Prostate gland (tissue), 2 donors: ENCODE data around the gene PHF10. TPM values are rescaled to one million over a fixed set of nuclear protein-coding genes. Genes with fewer than 3 reads are reported as not detected.

Experiments used
- DNase-seq: peaks from one replicate; pipeline ENCODE4 v3.0.0-alpha.2; 2019; ENCODE audit warnings: low spot score
- H3K27ac ChIP-seq, 2 donors: fragments of 200-600 bp; sonication (generic); 2 replicates each; pipeline ENCODE4 v1.5.1; 2017 to 2019
- H3K27me3 ChIP-seq: fragments of 200-600 bp; sonication (generic); replicated peaks from 2 replicates; pipeline ENCODE4 v1.5.1; 2019; ENCODE audit not compliant: insufficient read depth
- H3K36me3 ChIP-seq, 2 donors: fragments of 200-600 bp; sonication (generic); 1 replicate in 1 of 2; 2 replicates in 1 of 2; pipeline versions ENCODE4 v1.5.1 to v1.8.1; 2017 to 2019
- H3K4me1 ChIP-seq: fragments of 200-600 bp; sonication (generic); replicated peaks from 2 replicates; pipeline ENCODE4 v1.5.1; 2019
- H3K4me3 ChIP-seq, 2 donors: fragments of 200-600 bp; sonication (generic); 2 replicates each; pipeline ENCODE4 v1.5.1; 2017 to 2019
- H3K9me3 ChIP-seq: fragments of 200-600 bp; sonication (generic); 2 replicates; pipeline ENCODE4 v1.5.1; 2017
- POLR2A ChIP-seq: fragments of 450-650 bp; IDR thresholded peaks from one replicate; pipeline ENCODE4 v1.6.1; 2016; ENCODE audit warnings: antibody characterized with exemption, mild to moderate bottlenecking
- POLR2AphosphoS5 ChIP-seq: sonication (generic); formaldehyde crosslinking; IDR thresholded peaks from one replicate; pipeline ENCODE4 v1.6.1; 2017; ENCODE audit warnings: antibody characterized with exemption
- WGBS: methylation state at CpG from one replicate; pipeline ENCODE4 v1.1.5; 2018; 5-methylcytosine and 5-hydroxymethylcytosine counted together
- intact Hi-C: fragments of 100-400 bp; cut with DNase I; formaldehyde crosslinking; loops from one replicate; pipeline ENCODE4 v1.14.2; 2022
- total RNA-seq, 2 donors: library from RNA; depleted of rRNA; stranded (reverse); fragments of >200 nt; gene quantifications; one replicate each; pipeline ENCODE4 v1.1.0, GENCODE V29; 2016
- TF ChIP-seq, protein P1 (sequence below), 4 experiments: fragments of 200-600 bp in 2 of 4; fragments of 450-650 bp in 2 of 4; sonication (generic) in 2 of 4; IDR thresholded peaks; 1 replicate in 3 of 4; 2 replicates in 1 of 4; pipeline ENCODE4 v1.5.1; 2016 to 2019; ENCODE audit warnings: antibody characterized with exemption in 4 of 4, mild to moderate bottlenecking in 2 of 4, moderate library complexity in 2 of 4

The PHF10 gene
- total RNA-seq, 2 donors from 2014 or later: 45.9 to 50.4 TPM

DNA sequence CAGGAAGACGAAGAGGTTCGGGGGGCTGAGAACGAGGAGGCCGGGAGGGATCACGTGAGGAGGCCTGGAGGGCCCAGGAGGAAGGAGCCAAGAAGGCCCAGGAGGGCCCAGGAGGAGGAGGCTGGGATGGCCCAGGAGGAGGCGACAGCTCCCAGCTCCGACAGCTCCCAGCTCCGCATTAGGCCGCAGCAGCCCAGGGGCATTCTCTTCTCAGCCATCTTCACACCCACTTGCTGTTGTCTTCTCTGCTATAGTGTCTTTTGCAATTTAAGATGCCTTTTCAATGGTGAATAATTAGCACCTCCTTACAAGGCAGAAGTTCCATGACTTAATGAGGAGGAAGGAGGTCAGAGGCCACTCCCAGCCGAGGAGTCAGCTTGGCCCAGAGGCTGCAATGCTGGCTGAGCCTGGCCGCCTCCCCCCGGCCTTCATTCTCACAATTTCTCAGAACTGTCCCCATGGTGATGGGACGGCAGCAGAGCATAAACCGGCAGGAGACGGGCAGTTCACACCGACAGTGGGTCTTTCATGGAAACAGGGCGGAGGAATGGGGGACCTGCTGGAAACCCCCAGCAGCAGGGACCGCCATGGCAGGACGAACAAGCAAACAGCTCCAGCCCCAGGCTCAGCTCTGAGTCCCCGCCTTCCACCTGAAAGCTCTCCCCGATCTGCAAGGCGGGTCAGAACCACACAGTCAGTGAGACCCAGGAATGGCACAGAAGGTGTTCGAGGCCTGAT lies 67.6 kb downstream of the PHF10 start:
- Histone ChIP-seq H3K27me3 (no peaks in the 10 kb centered on the region), H3K36me3 (no peaks in the 10 kb centered on the region), H3K9me3 (no peaks in the 10 kb centered on the region), H3K27ac (no peak overlapping the region), H3K4me3 (no peak overlapping the region), H3K4me1 (no peaks in the 10 kb centered on the region)
- no peak for DNase-seq
- TF ChIP-seq POLR2AphosphoS5: no peak
- TF ChIP-seq, protein P1, sequence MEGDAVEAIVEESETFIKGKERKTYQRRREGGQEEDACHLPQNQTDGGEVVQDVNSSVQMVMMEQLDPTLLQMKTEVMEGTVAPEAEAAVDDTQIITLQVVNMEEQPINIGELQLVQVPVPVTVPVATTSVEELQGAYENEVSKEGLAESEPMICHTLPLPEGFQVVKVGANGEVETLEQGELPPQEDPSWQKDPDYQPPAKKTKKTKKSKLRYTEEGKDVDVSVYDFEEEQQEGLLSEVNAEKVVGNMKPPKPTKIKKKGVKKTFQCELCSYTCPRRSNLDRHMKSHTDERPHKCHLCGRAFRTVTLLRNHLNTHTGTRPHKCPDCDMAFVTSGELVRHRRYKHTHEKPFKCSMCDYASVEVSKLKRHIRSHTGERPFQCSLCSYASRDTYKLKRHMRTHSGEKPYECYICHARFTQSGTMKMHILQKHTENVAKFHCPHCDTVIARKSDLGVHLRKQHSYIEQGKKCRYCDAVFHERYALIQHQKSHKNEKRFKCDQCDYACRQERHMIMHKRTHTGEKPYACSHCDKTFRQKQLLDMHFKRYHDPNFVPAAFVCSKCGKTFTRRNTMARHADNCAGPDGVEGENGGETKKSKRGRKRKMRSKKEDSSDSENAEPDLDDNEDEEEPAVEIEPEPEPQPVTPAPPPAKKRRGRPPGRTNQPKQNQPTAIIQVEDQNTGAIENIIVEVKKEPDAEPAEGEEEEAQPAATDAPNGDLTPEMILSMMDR (IDR thresholded peaks at IDR 0.05): no peak
- TF ChIP-seq POLR2A: no peak
- intact Hi-C loops: loop anchor here (10.0 kb wide), 1 partner anchor 702 kb away; no protein-coding TSS in a partner anchor
- WGBS: 90% methylated on average over 23 of the region's 23 CpGs

DNA sequence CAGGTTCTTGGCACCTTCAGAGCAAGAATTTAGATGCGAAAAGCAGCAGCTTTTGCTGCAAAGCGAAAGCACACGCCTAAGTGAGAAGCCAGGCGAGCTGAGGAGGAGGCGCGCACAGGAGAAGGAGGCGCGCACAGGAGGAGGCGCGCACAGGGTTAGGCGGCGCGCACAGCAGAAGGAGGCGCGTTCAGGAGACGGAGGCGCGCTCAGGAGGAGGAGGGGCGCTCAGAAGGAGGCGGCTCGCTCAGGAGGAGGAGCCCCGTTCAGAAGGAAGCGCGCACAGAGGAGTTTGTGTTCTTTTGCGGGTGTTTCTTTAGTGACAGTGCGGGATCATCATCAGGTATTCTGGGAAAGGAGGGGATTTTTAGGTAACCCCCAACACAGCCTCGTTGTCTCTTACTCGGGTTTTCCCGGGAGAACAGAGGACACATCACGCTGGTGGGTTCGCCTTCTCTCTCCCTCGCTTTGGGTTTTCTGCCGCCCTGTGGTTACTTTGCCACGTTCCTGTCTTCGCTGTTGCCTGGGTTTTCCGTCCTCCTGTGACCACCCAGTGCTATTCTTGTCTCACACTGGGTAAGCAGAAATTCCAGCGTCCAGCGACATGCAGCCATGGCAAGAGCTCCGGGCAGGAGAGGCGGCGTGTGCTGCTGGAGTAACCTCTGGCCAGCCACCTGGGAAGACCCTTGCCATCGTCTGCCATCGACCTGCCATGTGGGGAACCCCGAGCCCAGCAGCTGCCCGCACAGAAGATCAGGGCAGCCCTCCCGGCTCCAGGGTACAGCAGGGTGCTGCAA lies 69.5 kb downstream of the PHF10 start:
- Histone ChIP-seq H3K27me3 (no peaks in the 10 kb centered on the region), H3K4me1 (no peaks in the 10 kb centered on the region), H3K9me3 (no peaks in the 10 kb centered on the region), H3K36me3 (no peaks in the 10 kb centered on the region), H3K4me3 (peak overlapping the region; percentile 26 to 36), H3K27ac (peak overlapping the region; percentile 50 to 60)
- peak; percentile 55 for TF ChIP-seq POLR2AphosphoS5
- peak; percentile 19 for TF ChIP-seq POLR2A
- TF ChIP-seq, protein P1 (IDR thresholded peaks at IDR 0.05): peak in 2 of 4 experiments; percentile 19 to 41
- WGBS: 47% methylated on average over 46 of the region's 46 CpGs
- intact Hi-C loops: loop anchor here (10.0 kb wide), 1 partner anchor 700 kb away; no protein-coding TSS in a partner anchor
- peak; percentile 65 for DNase-seq

Other genes starting within 250 kb of the PHF10 start
- 10 to 100 TPM; 17.8 to 53.1 TPM for gene WDR27, start 22.5 kb downstream of the PHF10 start, total RNA-seq
- gene C6orf120, start 22.4 kb downstream of the PHF10 start, total RNA-seq: 10 to 100 TPM; 23.6 to 41.8 TPM
- 1 to 10 TPM; 2.2 to 7.2 TPM for gene DYNLT2, start 27.1 kb upstream of the PHF10 start, total RNA-seq
- gene ERMARD, start 27.1 kb upstream of the PHF10 start, total RNA-seq: 10 to 100 TPM; 23.7 to 33.2 TPM